Uterus (tissue), 2 donors: Measurements from ENCODE around the gene WWOX.

Experiments used
- POLR2A ChIP-seq, 2 donors: fragments of 450-650 bp; IDR thresholded peaks; one replicate each; pipeline ENCODE4 v1.6.1; 2016; ENCODE audit warnings: antibody characterized with exemption in 2 of 2, mild to moderate bottlenecking in 1 of 2, moderate library complexity in 1 of 2
- TF ChIP-seq, protein P1 (sequence below), 4 experiments: fragments of 200-600 bp in 2 of 4; fragments of 450-650 bp in 2 of 4; sonication (generic) in 2 of 4; IDR thresholded peaks; one replicate each; pipeline ENCODE4 v1.5.1; 2016 to 2019; ENCODE audit warnings: antibody characterized with exemption in 4 of 4, mild to moderate bottlenecking in 2 of 4, moderate library complexity in 1 of 4

DNA sequence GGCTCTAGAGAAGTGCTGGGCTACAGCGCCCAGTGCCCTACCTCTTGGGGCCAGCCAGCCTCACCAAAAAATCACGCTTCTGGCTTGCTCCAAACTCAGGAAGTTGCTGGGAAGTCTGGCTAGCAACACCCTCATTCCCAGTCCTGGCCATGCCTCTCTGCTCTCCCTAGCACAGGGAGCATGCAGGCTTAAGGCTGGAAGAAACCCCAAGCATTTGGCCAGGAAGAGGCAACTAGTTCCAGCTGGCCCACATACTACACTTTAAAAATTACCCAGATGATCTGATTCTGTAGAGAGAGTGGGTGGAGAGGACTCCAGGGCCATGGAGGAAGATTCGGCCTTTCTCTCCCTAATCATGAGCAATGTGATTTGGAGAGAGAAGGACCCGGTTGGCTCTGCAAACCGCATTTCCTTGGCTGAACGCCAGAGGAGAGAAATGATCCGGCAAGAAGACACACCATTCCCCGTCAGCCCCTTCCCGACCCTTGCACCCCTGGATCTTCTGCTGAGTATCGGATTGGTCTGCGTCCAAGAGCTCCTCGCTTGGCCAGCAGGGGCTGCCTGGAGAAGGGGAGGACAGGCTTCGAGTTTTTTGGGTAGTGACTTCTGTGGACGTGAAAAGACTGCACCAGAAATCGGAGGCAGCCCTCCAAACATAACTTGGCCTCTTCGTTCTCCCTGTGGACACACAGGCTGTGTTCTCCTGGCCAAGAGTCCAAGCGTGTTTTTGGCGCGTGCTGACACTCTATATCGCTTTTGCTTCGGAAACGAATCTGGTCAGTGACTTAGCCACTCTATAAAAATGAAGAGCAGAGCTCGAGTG, 406.3 kb downstream of the WWOX start:
- no peak for TF ChIP-seq POLR2A (IDR thresholded peaks at IDR 0.05)
- TF ChIP-seq, protein P1, sequence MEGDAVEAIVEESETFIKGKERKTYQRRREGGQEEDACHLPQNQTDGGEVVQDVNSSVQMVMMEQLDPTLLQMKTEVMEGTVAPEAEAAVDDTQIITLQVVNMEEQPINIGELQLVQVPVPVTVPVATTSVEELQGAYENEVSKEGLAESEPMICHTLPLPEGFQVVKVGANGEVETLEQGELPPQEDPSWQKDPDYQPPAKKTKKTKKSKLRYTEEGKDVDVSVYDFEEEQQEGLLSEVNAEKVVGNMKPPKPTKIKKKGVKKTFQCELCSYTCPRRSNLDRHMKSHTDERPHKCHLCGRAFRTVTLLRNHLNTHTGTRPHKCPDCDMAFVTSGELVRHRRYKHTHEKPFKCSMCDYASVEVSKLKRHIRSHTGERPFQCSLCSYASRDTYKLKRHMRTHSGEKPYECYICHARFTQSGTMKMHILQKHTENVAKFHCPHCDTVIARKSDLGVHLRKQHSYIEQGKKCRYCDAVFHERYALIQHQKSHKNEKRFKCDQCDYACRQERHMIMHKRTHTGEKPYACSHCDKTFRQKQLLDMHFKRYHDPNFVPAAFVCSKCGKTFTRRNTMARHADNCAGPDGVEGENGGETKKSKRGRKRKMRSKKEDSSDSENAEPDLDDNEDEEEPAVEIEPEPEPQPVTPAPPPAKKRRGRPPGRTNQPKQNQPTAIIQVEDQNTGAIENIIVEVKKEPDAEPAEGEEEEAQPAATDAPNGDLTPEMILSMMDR (IDR thresholded peaks at IDR 0.05), result peak; percentile 32 to 61 (median 47)
